Rectal smooth muscle tissue (tissue), 1 donor: Measurements from ENCODE around the gene EZH1.

Experiments
- H3K27ac ChIP-seq: one replicate; pipeline ENCODE4 v1.7.0; 2013; ENCODE audit warnings: low read depth, low read length, inconsistent platforms
- H3K27me3 ChIP-seq: one replicate; pipeline ENCODE4 v1.7.0; 2013; ENCODE audit warnings: low read length; ENCODE audit not compliant: control insufficient read depth, insufficient read depth
- H3K36me3 ChIP-seq: one replicate; pipeline ENCODE4 v1.7.0; 2013; ENCODE audit warnings: low read length; ENCODE audit not compliant: control insufficient read depth, insufficient read depth
- H3K4me1 ChIP-seq: one replicate; pipeline ENCODE4 v1.7.0; 2013; ENCODE audit warnings: low read length; ENCODE audit not compliant: control insufficient read depth, insufficient read depth
- H3K4me3 ChIP-seq: one replicate; pipeline ENCODE4 v1.7.0; 2013; ENCODE audit warnings: low read length
- H3K9ac ChIP-seq: one replicate; pipeline ENCODE4 v1.7.0; 2013; ENCODE audit warnings: low read length

EZH1 gene

DNA sequence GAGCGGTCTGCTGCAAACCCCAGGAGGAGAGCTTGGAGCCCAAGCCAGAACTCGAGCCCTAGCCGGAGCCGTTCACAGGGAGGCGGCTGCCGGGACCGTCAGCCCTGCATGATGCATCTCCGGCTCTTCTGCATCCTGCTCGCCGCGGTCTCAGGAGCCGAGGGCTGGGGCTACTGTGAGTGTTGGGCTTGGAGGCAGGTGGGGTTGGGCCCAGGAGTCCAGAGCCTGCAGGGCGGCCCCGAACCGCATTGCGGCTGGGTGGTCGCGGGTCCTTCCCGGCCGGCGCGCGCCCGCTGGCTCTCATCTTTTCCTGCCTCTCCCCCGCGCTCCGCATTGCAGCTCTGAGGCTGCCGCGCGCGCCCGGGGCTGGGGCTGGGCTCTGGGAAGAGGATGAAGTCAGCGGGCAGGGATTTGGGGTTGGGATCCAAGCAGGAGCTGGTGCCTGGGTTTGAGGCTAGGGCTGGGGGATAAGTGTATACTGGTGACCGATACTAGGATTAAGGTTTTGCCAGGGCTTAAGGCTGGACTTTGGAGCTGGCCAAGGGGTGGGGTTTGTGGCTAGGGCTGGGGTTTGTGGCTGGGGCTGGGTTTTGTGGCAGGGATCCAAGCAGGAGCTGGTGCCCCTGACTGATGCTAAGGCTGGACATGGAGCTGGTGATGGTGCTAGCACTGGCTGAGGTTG lies 62.0 kb downstream of the EZH1 start:
- peaks cover 21% of the 10 kb centered on the region for H3K4me1 ChIP-seq
- H3K27me3 ChIP-seq, result no peaks in the 10 kb centered on the region
- H3K9ac ChIP-seq, result peak overlapping the region; percentile 38
- H3K4me3 ChIP-seq, result peak overlapping the region; percentile 70
- H3K27ac ChIP-seq, result peak overlapping the region; percentile 77
- no peaks in the 10 kb centered on the region for H3K36me3 ChIP-seq

DNA sequence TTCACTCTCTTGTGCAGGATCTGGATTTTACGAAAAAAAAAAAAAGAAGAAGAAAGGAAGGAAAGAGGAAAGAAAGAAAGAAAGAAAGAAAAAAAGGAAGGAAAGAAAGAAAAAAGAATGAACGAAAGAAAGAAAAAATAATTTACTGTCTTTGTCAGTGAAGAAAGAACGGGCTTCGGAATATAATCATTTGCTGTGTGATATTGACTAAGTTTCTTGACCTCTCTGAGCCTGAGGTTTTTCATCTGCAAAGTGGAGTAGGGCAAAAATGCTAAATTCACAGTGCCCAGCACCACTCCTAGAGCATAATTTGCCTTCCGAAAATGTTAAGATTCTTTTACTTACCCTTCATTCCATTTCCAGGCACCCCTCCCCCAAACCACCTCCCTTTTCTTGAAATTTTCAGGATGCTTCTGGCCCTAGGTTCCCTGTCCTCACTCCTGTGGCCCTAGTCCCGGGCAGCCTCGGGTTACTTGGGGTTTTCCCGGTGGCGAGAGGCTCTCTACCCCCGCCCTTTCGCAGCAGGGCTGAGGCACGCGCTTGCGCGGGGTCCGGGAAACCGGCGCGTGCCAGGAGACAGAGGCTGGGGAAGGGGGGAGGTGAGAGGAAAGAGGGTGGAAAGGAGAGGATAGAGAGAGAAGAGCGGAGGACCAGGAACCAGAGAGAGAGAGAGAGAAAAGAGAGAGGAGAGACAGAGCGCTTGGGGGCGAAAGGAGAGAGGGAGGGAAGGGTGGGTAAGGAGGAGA lies 62.7 kb downstream of the EZH1 start, which contains the start of gene CNTNAP1:
CNTNAP1 (plus strand) TSS at position 556 of the 746 bp plus-strand sequence. CDS start 299 bp downstream, outside the sequence.
- H3K9ac ChIP-seq, result peak within 1 kb of the TSS; percentile 38
- no peaks in the 10 kb centered on the region for H3K27me3 ChIP-seq
- peaks cover 23% of the 10 kb centered on the region for H3K4me1 ChIP-seq
- no peaks in the 10 kb centered on the region for H3K36me3 ChIP-seq
- H3K4me3 ChIP-seq, result peak within 1 kb of the TSS; percentile 70
- peak within 1 kb of the TSS; percentile 77 for H3K27ac ChIP-seq

DNA sequence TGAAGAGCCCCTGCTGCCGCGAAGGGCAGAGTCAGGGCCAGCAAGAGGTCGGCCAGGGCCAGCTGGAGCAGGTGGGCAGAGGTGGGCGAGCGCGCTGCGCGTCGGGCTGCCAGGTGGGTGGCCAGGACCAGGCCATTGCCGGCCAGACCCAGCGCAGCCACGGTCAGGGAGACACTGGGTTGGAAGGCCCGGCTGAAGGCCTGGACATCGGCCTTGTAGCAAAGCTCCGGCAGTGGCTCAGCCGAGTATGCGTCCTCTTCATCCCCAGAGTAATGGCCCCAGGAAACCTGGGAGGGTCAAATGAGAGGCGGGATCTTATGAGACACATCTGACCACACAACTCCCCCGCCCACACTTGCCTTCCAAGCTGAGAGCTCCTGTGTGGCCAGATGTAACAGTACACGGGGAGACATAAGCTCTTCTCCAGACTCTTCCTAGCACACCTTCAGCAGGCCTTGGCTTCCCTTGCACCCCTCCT lies 64.5 kb downstream of the EZH1 start:
- no peaks in the 10 kb centered on the region for H3K27me3 ChIP-seq
- H3K4me1 ChIP-seq, result peaks cover 23% of the 10 kb centered on the region
- peak overlapping the region; percentile 93 for H3K27ac ChIP-seq
- H3K9ac ChIP-seq, result peak overlapping the region; percentile 68
- H3K36me3 ChIP-seq, result no peaks in the 10 kb centered on the region
- H3K4me3 ChIP-seq, result peak overlapping the region; percentile 67

DNA sequence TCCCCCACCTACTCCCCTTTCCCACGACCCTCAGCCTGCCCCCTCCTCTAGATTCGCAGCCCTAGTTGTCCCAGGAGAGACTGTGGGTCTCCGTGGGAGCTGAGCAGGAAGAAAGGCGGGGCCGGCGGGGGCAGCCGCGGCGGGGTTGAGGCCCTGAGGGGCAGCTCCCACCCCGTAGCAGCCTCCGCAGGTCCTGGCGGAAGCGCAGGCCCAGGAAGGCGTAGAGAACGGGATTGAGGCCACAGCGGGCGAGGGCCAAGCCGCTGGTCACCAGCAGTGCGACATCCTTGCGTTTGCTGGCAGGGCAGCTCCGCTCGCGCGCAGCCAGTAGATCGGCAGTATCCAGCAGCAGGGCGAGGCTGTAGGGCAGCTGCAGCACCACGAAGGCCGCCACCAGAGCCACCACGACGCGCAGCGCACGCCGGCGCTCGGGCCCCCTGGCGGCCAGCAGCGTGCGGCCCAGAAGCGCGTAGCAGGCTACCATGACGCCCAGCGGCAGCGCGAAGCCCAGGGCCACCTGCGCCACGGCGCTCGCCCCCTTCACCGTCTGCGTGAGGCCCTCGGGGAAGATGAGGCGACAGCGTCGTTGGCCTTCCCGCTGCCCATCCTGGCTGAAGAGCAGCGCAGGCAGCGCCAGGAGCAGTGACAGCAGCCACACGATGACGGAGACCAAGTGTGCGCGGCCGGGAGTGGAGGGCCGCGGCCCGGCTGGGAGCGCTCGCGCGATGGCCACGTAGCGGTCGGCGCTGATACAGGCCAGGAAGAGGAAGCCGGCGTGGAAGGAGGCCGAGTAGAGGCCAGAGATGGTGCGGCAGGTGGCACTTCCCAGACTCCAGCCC lies 65.1 kb downstream of the EZH1 start:
- peak overlapping the region; percentile 68 for H3K9ac ChIP-seq
- peak overlapping the region; percentile 67 for H3K4me3 ChIP-seq
- peak overlapping the region; percentile 93 for H3K27ac ChIP-seq
- peaks cover 24% of the 10 kb centered on the region for H3K4me1 ChIP-seq
- no peaks in the 10 kb centered on the region for H3K27me3 ChIP-seq
- no peaks in the 10 kb centered on the region for H3K36me3 ChIP-seq

DNA sequence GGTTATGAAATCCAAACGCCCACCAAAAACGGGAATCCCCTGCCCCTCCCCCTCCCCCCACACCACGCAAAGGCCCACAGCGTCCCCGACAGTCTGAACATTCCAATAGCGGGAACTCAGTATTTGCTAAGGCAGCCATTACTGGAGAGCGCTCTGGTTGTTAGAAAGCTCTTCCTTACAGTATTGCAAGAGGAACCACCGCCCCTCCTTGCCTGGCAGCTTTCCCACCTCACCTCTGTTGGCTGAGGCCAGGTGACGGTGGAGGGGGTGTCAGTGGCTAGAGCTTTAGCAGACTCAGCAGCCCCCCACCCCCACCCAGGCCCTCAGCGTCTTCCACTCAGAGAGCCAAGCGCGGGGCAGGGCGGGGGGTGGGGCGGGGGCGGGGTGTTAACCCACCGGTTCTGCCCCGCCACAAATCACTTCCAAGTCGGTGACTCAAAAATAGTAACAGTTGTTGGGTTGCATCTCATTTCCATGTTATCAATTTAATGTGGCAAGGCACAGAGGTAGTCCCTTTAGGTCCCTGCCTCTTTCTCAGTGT lies 65.8 kb downstream of the EZH1 start:
- H3K4me3 ChIP-seq, result peak overlapping the region; percentile 67
- no peaks in the 10 kb centered on the region for H3K27me3 ChIP-seq
- peaks cover 30% of the 10 kb centered on the region for H3K4me1 ChIP-seq
- no peak overlapping the region for H3K9ac ChIP-seq
- no peaks in the 10 kb centered on the region for H3K36me3 ChIP-seq
- H3K27ac ChIP-seq, result peak overlapping the region; percentile 93

DNA sequence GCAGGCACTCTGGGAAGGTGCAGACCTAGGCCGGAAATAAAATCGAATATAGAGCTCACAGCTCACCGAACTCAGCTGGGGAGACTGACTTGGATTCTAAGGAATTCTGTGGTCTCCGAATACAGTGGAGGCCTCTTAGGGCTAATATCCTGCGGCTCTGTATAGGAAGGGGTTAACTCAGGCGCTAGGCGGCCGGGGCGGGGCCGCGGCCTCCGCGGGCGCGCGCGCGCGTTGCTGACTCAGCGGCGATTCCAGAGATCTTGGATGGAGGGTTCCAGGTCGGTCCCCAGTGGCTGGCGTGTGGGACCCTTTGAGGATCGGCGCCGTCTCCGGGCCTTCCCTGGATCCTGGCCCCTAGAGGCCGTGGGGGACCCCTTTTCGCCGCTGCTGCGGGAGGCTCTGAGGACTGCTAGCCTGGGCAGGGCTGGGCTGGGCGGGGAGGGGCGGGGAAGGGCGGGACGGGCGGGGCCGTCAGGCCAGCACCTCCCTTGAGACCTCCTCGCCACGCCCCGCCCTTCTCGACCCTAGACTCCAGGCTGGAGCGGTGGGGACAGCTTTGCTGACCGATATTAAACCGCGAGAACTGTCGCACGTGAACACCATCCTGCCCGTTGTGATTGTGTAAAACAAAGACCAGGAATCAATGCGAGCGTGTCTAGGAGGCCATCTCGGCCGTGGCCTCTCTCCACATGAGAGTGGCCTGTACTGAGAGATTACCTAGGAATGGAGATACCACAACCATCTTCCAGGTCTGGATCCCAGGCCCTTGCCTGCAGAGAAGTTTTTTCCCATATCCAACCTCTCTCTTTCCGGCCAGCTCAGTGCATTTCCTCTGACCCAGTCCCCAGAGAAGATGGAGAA lies 66.7 kb downstream of the EZH1 start:
- Histone ChIP-seq H3K27ac (peak overlapping the region; percentile 93), H3K4me3 (peak overlapping the region; percentile 77), H3K36me3 (peaks cover 2% of the 10 kb centered on the region), H3K9ac (peak overlapping the region; percentile 25), H3K4me1 (peaks cover 29% of the 10 kb centered on the region), H3K27me3 (no peaks in the 10 kb centered on the region)

DNA sequence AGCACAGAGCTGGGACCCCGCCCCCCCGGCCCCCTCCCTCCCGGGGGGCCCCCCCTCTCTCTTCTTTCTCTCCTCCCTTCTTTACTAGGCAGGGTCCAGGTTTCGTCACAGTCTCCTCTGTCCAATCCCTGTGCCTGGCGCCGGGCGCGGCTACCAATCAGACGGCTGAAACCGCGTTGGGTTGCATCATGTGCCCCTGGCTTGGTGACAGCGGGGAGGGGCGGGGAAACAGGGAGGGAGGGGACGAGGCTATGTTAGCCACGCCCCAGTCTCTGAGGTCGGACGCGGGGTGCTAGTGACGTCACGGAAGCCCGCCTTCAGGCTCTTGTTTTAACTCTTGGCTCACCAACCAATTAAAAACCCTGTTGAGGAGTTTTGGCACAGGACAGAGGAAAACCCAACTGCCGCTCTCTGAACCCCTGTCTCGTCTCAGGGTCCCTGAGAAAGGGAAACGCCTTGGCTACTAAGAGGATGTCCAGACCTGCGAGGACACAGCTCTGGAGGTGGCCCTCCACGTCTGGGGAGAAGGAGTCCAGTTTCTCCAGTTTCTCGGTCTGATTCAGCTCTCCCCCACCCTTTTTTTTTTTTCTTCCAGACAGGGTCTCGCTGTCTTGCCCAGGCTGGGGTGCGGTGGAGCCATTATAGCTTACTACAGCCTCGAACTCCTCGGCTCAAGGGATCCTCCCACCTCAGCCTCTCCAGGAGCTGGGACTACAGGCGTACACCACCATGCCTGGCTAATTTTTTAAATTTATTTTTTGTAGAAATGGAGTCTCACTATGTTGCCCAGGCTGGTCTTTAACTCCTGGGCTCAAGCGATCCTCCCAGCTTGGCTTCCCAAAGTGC lies 67.6 kb downstream of the EZH1 start:
- no peaks in the 10 kb centered on the region for H3K27me3 ChIP-seq
- peak overlapping the region; percentile 25 for H3K9ac ChIP-seq
- peaks cover 26% of the 10 kb centered on the region for H3K4me1 ChIP-seq
- peaks cover 5% of the 10 kb centered on the region for H3K36me3 ChIP-seq
- H3K4me3 ChIP-seq, result peak overlapping the region; percentile 98
- peak overlapping the region; percentile 93 for H3K27ac ChIP-seq

DNA sequence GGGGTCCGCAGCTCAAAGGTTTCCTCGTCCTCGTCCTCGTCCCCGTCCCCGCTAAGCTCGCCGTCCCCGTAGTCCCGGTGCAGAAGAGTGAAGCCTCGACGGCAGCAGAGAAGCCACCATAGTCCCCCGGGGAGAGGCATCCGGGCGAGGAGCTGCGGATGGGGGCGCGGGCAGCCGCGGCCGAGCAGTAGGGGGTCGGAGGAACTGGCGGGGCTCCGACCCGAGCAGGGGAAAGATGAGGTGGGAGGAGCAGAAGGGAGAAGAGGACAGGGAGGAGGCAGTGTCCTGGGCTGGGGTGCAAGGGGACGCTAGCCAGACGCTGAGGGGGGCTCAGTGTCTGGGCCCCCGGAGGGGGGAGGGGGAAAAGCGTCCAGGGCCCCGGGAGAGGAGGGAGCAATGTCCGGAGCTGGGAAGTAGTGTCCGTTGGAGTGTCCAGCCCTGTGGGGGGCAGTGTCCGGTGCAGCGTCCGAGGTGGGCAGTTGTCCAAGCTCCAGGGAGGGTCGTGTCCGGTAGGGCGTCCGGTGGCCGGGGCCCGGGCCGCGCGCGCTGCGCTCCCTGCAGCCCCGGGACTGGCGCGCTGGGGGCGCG lies 68.3 kb downstream of the EZH1 start, which contains the start of gene PLEKHH3:
PLEKHH3 (minus strand) TSS at position 571 of the 588 bp plus-strand sequence; CDS start at position 140, 431 bp downstream.
- Histone ChIP-seq H3K4me1 (peaks cover 25% of the 10 kb centered on the region), H3K9ac (peak within 1 kb of the TSS; percentile 93), H3K4me3 (peak within 1 kb of the TSS; percentile 98), H3K27me3 (no peaks in the 10 kb centered on the region), H3K27ac (peak within 1 kb of the TSS; percentile 93), H3K36me3 (peaks cover 11% of the 10 kb centered on the region)

DNA sequence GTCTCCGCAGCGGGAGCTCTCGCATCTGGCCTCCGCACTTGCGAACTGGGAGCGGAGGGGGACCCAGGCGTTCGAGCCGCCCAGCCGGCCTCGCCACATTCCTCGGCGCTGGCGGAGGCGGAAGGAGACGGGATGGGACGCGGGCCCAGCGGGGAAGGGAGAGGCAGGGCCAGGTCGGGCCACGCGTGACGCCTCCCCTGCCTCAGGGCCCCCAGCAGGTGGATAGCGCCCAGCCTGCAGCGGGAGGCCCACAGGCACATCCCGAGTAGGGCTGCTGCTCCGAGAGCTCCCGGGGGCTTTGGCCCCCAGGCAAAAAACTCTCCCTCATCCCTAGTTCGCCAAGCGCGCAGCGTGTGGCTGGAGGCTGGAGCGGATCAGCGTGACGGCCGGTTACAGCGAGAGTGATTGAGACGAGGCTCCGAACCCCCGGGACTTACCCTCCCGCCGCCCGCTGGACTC lies 68.8 kb downstream of the EZH1 start:
- Histone ChIP-seq H3K36me3 (peaks cover 12% of the 10 kb centered on the region), H3K27me3 (no peaks in the 10 kb centered on the region), H3K27ac (peak overlapping the region; percentile 77), H3K4me3 (peak overlapping the region; percentile 98), H3K9ac (peak overlapping the region; percentile 93), H3K4me1 (peaks cover 25% of the 10 kb centered on the region)

DNA sequence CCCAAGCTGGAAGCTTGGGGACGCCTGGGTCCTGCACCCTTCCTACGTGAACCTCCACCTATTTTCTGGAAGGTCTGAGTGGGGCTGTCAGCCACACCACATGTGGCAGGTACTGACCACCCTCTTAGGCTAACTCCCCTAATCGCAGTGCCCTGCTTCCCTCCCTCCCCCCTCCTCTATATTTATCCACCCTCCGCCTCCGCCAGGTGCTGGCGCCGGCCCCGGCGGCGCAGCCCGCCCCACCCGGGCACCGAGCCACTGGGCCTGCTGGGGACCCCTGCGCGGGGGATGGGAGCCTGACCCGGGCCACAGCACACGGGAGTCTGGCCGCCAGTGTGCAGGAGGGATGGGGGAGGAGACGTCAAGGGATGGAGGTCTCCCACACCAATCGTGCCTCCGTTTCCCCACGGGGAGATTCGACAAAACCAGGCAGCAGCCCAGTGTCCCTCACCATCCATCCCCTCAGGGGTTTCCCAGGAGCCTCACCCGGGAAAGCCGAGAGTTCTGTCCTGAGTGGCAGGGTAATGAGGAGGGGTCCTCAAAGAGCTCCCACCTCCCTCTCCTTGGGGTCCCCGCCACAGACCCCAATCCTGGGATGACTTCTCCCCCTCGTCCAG lies 69.4 kb downstream of the EZH1 start:
- Histone ChIP-seq H3K36me3 (peaks cover 16% of the 10 kb centered on the region), H3K4me3 (peak overlapping the region; percentile 98), H3K27ac (peak overlapping the region; percentile 77), H3K9ac (peak overlapping the region; percentile 93), H3K4me1 (peaks cover 24% of the 10 kb centered on the region), H3K27me3 (no peaks in the 10 kb centered on the region)
